Left lung (tissue), 10 donors: Measurements from ENCODE around the gene MYO7A. TPM values are rescaled to one million over a fixed set of nuclear protein-coding genes. Genes with fewer than 3 reads are reported as not detected.
A peak's percentile ranks its signal among the peaks of the same experiment; 100 is the strongest.

Experiments
- ATAC-seq: fragments of 200-7000 bp; cut with Tn5 transposase; one replicate; pipeline ENCODE4 v1.9.1; 2020; ENCODE audit warnings: moderate library complexity
- DNase-seq, 4 donors: peaks; one replicate each; pipeline ENCODE4 v3.0.0-alpha.2; 2013 to 2020
- H3K27ac ChIP-seq, 2 donors: fragments of 200-600 bp; sonication (generic) in 1 of 2; one replicate each; pipeline versions ENCODE4 v1.5.0 to v1.8.0; 2020 to 2021
- H3K27me3 ChIP-seq, 2 donors: fragments of 200-600 bp; sonication (generic) in 1 of 2; one replicate each; pipeline versions ENCODE4 v1.5.0 to v1.8.0; 2020 to 2021
- H3K36me3 ChIP-seq, 2 donors: fragments of 200-600 bp; sonication (generic) in 1 of 2; one replicate each; pipeline versions ENCODE4 v1.5.0 to v1.8.0; 2020 to 2021
- H3K4me1 ChIP-seq, 2 donors: fragments of 200-600 bp; one replicate each; pipeline ENCODE4 v1.8.0; 2021
- H3K4me3 ChIP-seq, 2 donors: fragments of 200-600 bp; sonication (generic) in 1 of 2; one replicate each; pipeline versions ENCODE4 v1.5.0 to v1.8.0; 2020 to 2021; ENCODE audit warnings: mild to moderate bottlenecking in 1 of 2
- H3K9me3 ChIP-seq, 2 donors: fragments of 200-600 bp; sonication (generic) in 1 of 2; one replicate each; pipeline versions ENCODE4 v1.5.0 to v1.8.0; 2020 to 2021
- intact Hi-C, 2 donors: fragments of 100-400 bp; cut with DNase I; formaldehyde crosslinking; loops; one replicate each; pipeline versions ENCODE4 v1.11.2 to v1.14.2; 2022
- polyA plus RNA-seq, 6 donors: library from polyadenylated mRNA; unstranded; fragments of 120-200 nt; gene quantifications; one replicate each; pipeline ENCODE4 v1.2.1, GENCODE V29; 2013; ENCODE audit not compliant: insufficient read length in 6 of 6
- total RNA-seq, 2 donors: library from RNA; stranded (reverse); fragmentation: NEBNext Ultra II Directional; extraction: Animal tissue kit (Norgen Biotek cat#: 25700); gene quantifications; one replicate each; pipeline ENCODE4 v1.2.1, GENCODE V29; 2021
- TF ChIP-seq, protein P1 (sequence below), 2 donors: fragments of 200-600 bp; sonication (generic) in 1 of 2; IDR thresholded peaks; one replicate each; pipeline versions ENCODE4 v1.5.0 to v1.8.0; 2021; ENCODE audit warnings: antibody characterized with exemption in 2 of 2
- donor health status: DM: no; HTN: yes; CAD: no.
- donor health status: DM: no; HTN: no; CAD: no.

Gene MYO7A
- total and polyA plus RNA-seq, 8 donors: 4.8 to 13.5 (median 5.8) TPM

DNA sequence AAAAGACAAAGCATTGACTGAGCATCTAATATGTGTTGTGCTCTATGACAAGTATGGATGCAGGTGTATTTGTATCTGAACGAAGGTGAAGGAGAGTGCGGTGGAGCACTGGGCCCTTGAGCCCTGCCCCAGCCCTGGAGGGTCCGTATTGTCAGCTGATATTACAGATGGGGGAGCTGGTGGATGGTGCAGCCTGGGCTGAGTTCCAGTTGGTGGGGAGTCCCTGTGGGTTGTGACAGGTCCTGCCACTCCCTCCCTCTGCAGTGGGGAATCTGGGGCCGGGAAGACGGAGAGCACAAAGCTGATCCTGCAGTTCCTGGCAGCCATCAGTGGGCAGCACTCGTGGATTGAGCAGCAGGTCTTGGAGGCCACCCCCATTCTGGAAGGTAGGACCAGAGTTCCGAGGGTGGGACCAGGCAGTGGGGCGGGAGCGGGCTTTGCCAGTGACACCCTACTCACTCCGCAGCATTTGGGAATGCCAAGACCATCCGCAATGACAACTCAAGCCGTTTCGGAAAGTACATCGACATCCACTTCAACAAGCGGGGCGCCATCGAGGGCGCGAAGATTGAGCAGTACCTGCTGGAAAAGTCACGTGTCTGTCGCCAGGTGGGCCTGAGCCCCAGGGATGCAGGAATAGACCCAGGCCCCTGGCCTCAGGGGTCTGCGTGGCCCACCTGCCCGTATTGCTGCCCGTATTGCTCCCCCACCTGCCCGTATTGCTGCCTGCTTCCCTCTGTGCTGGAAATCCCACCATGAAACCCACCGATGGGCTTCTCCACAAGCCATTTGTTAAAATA, 28.6 kb downstream of the MYO7A start:
- DNase-seq: peak in 1 of 4 donors; percentile 61

DNA sequence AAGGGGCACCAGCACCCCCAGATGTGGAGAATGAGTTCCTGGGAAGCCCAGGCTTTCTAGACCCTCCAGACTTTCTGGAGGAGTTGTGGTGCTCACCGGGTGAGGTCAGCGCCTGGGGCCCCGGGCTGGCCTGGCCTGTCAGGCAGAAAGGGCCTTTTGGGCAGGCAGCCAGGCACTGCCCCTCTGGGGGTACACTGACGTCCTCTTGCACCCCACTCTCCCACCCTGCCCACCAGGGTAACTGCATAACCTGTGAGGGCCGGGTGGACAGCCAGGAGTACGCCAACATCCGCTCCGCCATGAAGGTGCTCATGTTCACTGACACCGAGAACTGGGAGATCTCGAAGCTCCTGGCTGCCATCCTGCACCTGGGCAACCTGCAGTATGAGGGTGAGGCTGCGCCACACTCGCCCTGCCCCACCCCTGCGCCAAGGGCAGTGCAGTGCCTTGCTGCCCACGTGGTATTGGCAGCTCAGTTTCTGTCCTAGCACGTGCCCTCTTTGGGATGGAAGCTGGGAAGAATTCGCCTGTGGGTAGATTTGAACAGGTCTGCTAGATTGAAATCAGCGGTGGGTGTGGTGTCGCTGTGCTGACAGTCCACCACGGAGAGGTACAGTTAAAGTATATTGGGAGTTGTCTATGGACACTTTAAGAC, 30.1 kb downstream of the MYO7A start:
- intact Hi-C loops: no loop called here
- H3K36me3 ChIP-seq: no peaks in the 10 kb centered on the region

More for the DNA sequence above, 28.6 kb downstream of the MYO7A start:
- ATAC-seq: no peak
- no peaks in the 10 kb centered on the region for H3K9me3 ChIP-seq
- no peaks in the 10 kb centered on the region for H3K4me1 ChIP-seq
- no peak overlapping the region for H3K4me3 ChIP-seq
- H3K36me3 ChIP-seq: no peaks in the 10 kb centered on the region
- no peak overlapping the region for H3K27ac ChIP-seq
- no peaks in the 10 kb centered on the region for H3K27me3 ChIP-seq
- TF ChIP-seq, protein P1, sequence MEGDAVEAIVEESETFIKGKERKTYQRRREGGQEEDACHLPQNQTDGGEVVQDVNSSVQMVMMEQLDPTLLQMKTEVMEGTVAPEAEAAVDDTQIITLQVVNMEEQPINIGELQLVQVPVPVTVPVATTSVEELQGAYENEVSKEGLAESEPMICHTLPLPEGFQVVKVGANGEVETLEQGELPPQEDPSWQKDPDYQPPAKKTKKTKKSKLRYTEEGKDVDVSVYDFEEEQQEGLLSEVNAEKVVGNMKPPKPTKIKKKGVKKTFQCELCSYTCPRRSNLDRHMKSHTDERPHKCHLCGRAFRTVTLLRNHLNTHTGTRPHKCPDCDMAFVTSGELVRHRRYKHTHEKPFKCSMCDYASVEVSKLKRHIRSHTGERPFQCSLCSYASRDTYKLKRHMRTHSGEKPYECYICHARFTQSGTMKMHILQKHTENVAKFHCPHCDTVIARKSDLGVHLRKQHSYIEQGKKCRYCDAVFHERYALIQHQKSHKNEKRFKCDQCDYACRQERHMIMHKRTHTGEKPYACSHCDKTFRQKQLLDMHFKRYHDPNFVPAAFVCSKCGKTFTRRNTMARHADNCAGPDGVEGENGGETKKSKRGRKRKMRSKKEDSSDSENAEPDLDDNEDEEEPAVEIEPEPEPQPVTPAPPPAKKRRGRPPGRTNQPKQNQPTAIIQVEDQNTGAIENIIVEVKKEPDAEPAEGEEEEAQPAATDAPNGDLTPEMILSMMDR (IDR thresholded peaks at IDR 0.05): no peak
- intact Hi-C loops: no loop called here

DNA sequence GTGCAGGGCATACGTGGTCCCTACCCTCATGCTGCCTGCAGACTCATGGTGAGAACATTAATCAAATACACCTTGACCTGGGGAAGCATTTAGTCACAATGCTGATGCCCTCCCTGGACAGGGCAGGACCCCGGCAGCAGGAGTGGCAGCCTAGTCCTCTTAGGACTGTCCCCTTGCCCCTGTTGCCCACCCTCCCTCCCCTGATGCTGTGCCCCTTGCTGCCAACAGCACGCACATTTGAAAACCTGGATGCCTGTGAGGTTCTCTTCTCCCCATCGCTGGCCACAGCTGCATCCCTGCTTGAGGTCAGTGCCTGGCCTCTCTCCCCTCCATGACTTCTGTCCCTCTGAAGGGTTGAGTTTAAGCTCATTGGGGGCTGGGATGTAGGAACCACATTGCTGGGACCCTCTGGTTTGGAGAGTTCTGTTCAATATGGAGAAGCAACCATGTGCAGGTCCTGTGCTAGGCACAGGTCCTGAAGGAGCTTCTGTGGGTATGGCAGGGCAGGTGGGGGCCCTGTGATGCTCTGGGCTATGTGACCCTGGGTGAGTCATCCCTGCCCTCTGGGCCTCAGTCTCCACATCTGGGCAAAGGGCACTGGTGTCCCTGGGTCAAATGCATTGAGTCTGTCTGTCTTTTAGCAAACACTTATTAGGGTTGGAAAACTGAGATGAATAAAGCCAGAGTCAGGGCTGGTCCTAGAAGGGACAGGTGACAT, 31.3 kb downstream of the MYO7A start:
- no peak for ATAC-seq
- no peak overlapping the region for H3K27ac ChIP-seq

More for the DNA sequence above, 30.1 kb downstream of the MYO7A start:
- Histone ChIP-seq H3K4me1 (no peaks in the 10 kb centered on the region), H3K9me3 (no peaks in the 10 kb centered on the region), H3K4me3 (no peak overlapping the region), H3K27ac (no peak overlapping the region), H3K27me3 (no peaks in the 10 kb centered on the region)
- DNase-seq (peak in 1 of 4 donors; percentile 55), ATAC-seq (no peak)
- TF ChIP-seq, protein P1 (IDR thresholded peaks at IDR 0.05): no peak

DNA sequence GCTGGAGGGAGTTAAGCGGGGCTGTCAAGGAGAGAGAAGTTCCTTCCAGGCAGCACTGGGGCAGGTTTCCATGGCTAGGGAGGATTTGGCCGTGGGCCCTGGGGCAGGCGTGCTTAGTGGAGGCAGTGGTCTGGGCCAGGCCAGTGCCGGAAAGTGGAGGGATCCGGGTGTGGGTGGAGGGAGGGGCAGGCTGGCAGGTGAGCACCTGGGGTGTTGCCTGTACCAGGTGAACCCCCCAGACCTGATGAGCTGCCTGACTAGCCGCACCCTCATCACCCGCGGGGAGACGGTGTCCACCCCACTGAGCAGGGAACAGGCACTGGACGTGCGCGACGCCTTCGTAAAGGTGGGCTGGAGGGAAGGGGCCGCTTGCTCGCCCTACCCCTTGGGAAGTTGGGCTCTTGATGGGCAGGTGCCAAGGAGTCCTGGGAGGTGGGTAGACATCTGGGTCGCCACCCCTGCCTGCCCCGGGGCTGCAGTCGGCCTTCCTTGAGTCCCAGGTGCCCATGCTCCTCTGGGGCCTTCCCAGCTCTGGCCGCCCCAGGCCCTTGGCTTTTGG, 32.0 kb downstream of the MYO7A start:
- ATAC-seq: no peak
- Histone ChIP-seq H3K9me3 (no peaks in the 10 kb centered on the region), H3K4me3 (no peak overlapping the region), H3K4me1 (no peaks in the 10 kb centered on the region), H3K27ac (no peak overlapping the region), H3K27me3 (no peaks in the 10 kb centered on the region), H3K36me3 (no peaks in the 10 kb centered on the region)
- DNase-seq: peak in 1 of 4 donors; percentile 65
- TF ChIP-seq, protein P1 (IDR thresholded peaks at IDR 0.05): no peak
- intact Hi-C loops: no loop called here

More for the DNA sequence above, 31.3 kb downstream of the MYO7A start:
- Histone ChIP-seq H3K36me3 (no peaks in the 10 kb centered on the region), H3K9me3 (no peaks in the 10 kb centered on the region), H3K4me3 (no peak overlapping the region), H3K27me3 (no peaks in the 10 kb centered on the region), H3K4me1 (no peaks in the 10 kb centered on the region)
- peak in 1 of 4 donors; percentile 21 for DNase-seq
- TF ChIP-seq, protein P1 (IDR thresholded peaks at IDR 0.05): no peak
- intact Hi-C loops: no loop called here
